Measurements from ENCODE around the gene TSNAX.
A peak's percentile ranks its signal among the peaks of the same experiment; 100 is the strongest.

Gene TSNAX

DNA sequence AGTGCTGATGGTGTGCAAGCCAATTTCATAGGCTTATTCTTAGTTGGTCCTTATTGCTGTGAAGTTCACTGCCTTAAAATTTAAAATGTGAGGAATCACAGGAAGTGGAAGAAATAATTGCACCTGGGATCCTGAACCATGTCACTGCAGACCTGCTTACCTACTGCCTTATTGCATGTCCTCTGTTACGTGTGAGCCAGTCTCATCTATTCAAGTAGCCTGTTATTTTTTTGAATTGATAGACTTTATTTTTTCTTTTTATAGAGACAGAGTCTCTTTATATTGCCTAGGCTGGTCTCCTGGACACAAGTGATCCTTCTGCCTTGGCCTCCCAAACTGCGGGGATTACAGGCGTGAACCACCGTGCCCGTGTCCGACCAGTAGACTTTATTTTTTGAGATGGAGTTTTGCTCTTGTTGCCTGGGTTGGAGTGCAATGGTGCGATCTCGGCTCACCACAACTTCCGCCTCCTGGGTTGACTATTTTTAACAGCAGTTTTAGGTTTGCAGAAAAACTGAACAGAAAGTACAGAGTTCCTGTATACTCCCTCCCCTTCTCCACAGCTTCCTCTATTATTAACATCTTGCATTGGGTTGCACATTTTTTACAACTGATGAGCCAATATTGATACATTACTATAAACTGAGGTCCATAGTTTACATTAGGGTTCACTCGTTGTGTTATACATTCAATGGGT, 84.1 kb downstream of the TSNAX start:
- peak; percentile 75 to 91 for DNase-seq (ENCODE audit: low read depth in 1 of 2, low spot score in 1 of 2)
- H3K4me3 ChIP-seq (replicated peaks; ENCODE audit: insufficient read depth, low read length) = no peak overlapping the region; the same call in 1 of the 2 replicates

DNA sequence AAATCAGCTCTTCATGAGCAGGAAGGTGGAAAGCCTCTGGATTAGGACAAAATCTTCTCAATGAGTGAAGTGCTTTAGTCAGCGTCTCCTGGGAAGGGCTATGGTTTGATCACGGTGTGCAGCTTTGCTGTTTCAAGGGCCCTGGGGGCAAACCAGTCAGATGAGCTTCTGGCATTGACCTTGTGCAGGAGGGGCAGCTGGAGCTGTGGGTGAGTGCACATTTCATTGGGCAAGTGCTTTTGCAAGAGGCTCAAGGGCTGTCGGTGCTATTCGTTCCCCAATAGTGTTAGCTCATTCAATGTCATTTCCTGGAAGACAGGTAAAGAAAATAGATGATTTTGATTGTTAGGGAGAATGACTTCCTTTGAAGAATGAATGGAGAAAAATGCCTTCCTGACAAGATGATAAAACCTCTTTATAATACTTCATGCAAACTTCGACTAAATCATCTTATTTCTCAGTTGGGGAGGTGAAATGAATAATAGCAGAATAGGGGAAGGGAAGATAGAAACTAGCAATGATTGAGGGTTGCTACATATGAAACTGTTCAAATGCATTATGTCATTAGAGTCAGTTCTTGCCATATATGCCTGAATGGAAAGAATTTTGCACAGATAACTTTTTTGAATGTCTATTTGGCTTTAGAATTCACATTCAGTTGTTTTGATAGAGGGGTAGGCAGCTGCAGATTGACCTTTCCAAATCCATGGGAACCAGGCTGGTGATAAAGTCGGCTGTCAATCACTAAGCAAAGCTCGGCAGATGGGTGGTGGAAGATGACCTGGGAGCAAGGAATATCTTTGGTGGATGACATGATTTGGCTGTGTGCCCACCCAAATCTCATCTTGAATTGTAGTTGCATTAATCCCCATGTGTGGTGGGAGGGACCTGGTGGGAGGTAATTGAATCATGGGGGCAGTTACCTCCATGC, 85.2 kb downstream of the TSNAX start:
- H3K27me3 ChIP-seq (ENCODE audit: insufficient read depth, poor library complexity, severe bottlenecking) = no peaks in the 10 kb centered on the region
- TF ChIP-seq POLR2AphosphoS5 (IDR thresholded peaks at IDR 0.05; ENCODE audit: low read depth) = peak; percentile 53
- TF ChIP-seq, protein P1, sequence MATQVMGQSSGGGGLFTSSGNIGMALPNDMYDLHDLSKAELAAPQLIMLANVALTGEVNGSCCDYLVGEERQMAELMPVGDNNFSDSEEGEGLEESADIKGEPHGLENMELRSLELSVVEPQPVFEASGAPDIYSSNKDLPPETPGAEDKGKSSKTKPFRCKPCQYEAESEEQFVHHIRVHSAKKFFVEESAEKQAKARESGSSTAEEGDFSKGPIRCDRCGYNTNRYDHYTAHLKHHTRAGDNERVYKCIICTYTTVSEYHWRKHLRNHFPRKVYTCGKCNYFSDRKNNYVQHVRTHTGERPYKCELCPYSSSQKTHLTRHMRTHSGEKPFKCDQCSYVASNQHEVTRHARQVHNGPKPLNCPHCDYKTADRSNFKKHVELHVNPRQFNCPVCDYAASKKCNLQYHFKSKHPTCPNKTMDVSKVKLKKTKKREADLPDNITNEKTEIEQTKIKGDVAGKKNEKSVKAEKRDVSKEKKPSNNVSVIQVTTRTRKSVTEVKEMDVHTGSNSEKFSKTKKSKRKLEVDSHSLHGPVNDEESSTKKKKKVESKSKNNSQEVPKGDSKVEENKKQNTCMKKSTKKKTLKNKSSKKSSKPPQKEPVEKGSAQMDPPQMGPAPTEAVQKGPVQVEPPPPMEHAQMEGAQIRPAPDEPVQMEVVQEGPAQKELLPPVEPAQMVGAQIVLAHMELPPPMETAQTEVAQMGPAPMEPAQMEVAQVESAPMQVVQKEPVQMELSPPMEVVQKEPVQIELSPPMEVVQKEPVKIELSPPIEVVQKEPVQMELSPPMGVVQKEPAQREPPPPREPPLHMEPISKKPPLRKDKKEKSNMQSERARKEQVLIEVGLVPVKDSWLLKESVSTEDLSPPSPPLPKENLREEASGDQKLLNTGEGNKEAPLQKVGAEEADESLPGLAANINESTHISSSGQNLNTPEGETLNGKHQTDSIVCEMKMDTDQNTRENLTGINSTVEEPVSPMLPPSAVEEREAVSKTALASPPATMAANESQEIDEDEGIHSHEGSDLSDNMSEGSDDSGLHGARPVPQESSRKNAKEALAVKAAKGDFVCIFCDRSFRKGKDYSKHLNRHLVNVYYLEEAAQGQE (IDR thresholded peaks at IDR 0.05; ENCODE audit: insufficient replicate concordance, low read depth) = no peak
- peak; percentile 73 to 90 for DNase-seq (ENCODE audit: low read depth in 1 of 2, low spot score in 1 of 2)
- peak overlapping the region; percentile 86 for H3K27ac ChIP-seq (replicated peaks)
- H3K4me3 ChIP-seq (replicated peaks; ENCODE audit: insufficient read depth, low read length) = no peak overlapping the region

More for the DNA sequence above, 84.1 kb downstream of the TSNAX start:
- H3K27ac ChIP-seq (replicated peaks) = peak overlapping the region; percentile 86
- no peaks in the 10 kb centered on the region for H3K27me3 ChIP-seq (ENCODE audit: insufficient read depth, poor library complexity, severe bottlenecking)
- TF ChIP-seq, protein P1 (IDR thresholded peaks at IDR 0.05; ENCODE audit: insufficient replicate concordance, low read depth) = no peak
- peak; percentile 78; the same call in 1 of the 2 replicates for TF ChIP-seq SPI1 (IDR thresholded peaks at IDR 0.05; ENCODE audit: borderline replicate concordance, low read depth)

Measured in HL-60 (cell line).